T1000 (cell line): ENCODE data around the gene MAP3K8.
A peak's percentile ranks its signal among the peaks of the same experiment; 100 is the strongest.

ENCODE experiments used
- DNase-seq: peaks from one replicate; lab custom pipeline; 2025; ENCODE audit warnings: mixed read lengths; lab: John Stamatoyannopoulos, UW

Gene MAP3K8

GRCh38 chr10:30490289-30491000, 56.5 kb downstream of the MAP3K8 start:
- no peak for DNase-seq

- DNase-seq: no peak
These were observed 57.4 kb downstream of the MAP3K8 start for GRCh38 chr10:30491204-30491915.

- DNase-seq: no peak
These were observed 58.0 kb downstream of the MAP3K8 start for GRCh38 chr10:30491916-30492515.

- peak; percentile 19 for DNase-seq
These were observed 59.9 kb downstream of the MAP3K8 start for GRCh38 chr10:30493609-30494530.

- no peak for DNase-seq
These were observed 60.6 kb downstream of the MAP3K8 start for GRCh38 chr10:30494558-30494957.

GRCh38 chr10:30495687-30496086, 61.7 kb downstream of the MAP3K8 start:
- no peak for DNase-seq

GRCh38 chr10:30499816-30500215, 65.8 kb downstream of the MAP3K8 start:
- DNase-seq: no peak

- no peak for DNase-seq
These were observed 66.5 kb downstream of the MAP3K8 start for GRCh38 chr10:30500534-30500933.

- no peak for DNase-seq
These were observed 67.0 kb downstream of the MAP3K8 start for GRCh38 chr10:30500963-30501504.

GRCh38 chr10:30502266-30503060, 68.5 kb downstream of the MAP3K8 start:
- no peak for DNase-seq

- no peak for DNase-seq
These were observed 69.8 kb downstream of the MAP3K8 start for GRCh38 chr10:30503700-30504266.

- DNase-seq: no peak
These were observed 71.7 kb downstream of the MAP3K8 start for GRCh38 chr10:30505543-30506298.

- no peak for DNase-seq
These were observed 75.5 kb downstream of the MAP3K8 start for GRCh38 chr10:30509508-30509907.

GRCh38 chr10:30510184-30510931, 76.4 kb downstream of the MAP3K8 start:
- peak; percentile 64 for DNase-seq

GRCh38 chr10:30510932-30511700, 77.1 kb downstream of the MAP3K8 start:
- no peak for DNase-seq
